GM18951 (cell line): ENCODE results near the gene PTCRA.
"Not testable (repeated sequence)": the region's sequence is repeated elsewhere in the genome, so short reads cannot be mapped to it uniquely, and the experiment has no call there.

Source experiments
- POLR2A ChIP-seq: IDR thresholded peaks from 4 replicates; pipeline ENCODE4 v1.6.1; 2011; ENCODE audit warnings: mild to moderate bottlenecking; ENCODE audit not compliant: insufficient read length, insufficient read depth; ENCODE audit errors: extremely low read depth
- in situ Hi-C: fragments of 300-500 bp; cut with MboI; formaldehyde crosslinking; loops from one replicate; pipeline ENCODE4 v1.12.0; 2022; ENCODE audit warnings: low sequenced_read_pairs, mixed read lengths, inconsistent platforms; ENCODE audit not compliant: unreplicated experiment

Gene PTCRA, protein sequence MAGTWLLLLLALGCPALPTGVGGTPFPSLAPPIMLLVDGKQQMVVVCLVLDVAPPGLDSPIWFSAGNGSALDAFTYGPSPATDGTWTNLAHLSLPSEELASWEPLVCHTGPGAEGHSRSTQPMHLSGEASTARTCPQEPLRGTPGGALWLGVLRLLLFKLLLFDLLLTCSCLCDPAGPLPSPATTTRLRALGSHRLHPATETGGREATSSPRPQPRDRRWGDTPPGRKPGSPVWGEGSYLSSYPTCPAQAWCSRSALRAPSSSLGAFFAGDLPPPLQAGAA

DNA sequence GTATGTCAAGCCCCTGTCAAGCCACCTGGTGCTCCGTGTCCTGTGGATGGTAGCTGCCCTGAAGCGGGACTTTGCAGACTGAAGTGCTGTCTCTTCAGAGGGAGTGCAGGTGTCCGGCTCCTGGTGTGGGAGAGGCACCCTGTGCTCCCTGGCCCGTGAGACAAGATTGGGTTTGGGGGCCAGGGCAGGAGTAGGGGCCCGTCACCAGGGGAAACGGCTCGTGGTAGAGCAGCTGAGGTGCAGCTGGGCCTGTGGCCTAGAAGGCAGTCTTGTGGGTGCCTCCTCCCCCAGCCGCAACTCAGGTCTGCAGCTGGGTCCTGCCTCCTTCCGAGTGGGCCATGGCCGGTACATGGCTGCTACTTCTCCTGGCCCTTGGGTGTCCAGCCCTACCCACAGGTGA lies at the start of gene PTCRA:
TSS of gene PTCRA (plus strand) at position 322 of the 400 bp plus-strand sequence. CDS start at position 339, 17 bp downstream.
- no peak for TF ChIP-seq POLR2A
- in situ Hi-C loops, result no loop called here

DNA sequence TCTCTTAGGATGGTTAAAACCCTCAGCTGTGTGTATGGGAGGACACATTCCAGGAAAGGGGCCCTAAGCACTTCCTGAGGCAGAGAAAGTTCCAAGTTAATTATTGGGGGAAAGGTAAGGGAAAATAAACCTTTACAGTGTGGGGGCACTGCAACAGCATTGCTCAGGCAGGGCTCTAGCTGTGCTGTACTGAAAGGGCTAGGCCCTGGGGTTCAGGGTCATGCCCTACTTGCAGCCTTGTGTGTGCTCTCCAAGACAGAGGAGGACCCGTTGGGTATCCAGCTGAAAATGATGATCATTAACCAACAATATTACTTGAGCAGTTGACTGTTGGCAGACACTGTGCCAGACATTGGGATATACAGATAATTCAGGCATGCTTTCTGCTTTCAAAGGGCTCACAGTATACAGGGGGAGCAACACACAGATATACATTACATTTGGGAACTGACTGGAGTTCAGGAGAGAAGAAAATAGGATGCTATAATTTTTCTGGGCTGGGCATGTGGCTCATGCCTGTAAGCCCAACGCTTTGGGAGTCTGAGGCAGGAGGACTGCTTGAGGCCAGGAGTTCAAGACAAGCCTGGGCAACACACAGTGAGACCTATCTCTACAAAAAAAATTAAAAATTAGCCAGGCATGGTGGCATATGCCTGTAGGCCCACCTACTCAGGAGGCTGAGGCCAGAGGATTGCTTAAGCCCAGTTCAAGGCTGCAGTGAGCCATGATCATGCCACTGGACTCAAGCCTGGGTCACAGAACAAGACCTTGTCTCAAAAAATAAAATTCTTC lies 45.5 kb upstream of the PTCRA start:
- in situ Hi-C loops, result loop anchor here (10.0 kb wide), 1 partner anchor 206 kb away; no protein-coding TSS in a partner anchor
- TF ChIP-seq POLR2A, result no peak

DNA sequence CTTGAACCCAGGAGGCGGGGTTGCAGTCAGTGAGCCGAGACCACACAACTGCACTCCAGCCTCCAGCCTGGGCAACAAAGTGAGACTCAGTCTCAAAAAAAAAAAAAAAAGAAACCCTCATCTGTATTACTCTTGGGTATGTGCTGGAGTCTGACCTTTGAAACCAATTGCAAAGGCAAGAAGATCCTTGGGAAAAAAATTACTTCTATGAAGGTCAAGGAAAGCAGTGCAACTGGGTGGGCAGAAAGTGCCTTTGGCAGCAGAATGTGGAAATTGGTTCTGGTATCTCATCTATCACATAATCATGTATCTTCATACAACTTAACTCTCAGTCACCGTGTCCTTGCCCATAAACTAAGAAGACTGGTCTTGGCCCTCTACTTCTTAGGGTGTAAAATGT lies 44.1 kb upstream of the PTCRA start:
- in situ Hi-C loops, result loop anchor here (10.0 kb wide), 1 partner anchor 207 kb away; no protein-coding TSS in a partner anchor
- no peak for TF ChIP-seq POLR2A

DNA sequence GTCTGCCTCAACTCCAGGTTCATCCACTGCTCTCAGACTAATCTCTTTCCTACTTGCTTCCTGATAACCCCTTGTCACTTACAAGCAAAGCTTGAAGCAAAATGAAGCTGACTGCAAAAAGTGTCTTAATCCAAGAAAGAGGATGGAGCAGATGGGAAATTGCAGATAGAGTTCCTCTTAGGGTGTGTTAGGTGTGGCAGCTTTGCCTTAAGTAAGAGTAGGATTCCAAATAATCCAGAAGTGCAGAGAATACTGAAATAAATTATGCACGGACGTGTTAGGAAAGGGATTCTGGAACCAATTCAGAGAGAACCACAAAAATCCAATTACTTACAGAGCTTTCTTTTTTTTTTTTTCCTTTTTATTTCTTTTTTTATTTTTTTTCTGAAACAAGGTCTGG lies 42.5 kb upstream of the PTCRA start:
- in situ Hi-C loops, result loop anchor here (10.0 kb wide), 1 partner anchor 209 kb away; no protein-coding TSS in a partner anchor
- no peak for TF ChIP-seq POLR2A

DNA sequence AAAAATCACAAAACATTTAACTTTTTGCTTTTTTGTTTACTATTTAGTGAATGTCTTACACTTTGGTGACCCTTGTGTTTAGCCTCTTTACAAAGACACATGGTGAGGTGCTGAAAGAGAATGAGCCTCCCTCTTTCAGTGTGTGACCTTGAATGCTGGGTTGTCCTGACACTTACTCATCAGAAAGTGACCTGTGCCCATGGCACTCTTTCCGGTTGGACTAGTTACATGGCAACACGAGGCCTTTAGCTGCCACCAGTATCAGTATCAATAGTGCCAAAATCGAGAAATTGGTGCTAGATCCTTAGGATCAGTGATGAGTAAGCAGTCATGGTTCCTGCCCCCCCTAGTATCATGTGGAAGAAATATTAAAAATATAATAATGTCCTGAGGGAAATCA lies 38.2 kb upstream of the PTCRA start:
- in situ Hi-C loops, result loop anchor here (10.0 kb wide), 1 partner anchor 213 kb away; no protein-coding TSS in a partner anchor
- TF ChIP-seq POLR2A, result no peak

DNA sequence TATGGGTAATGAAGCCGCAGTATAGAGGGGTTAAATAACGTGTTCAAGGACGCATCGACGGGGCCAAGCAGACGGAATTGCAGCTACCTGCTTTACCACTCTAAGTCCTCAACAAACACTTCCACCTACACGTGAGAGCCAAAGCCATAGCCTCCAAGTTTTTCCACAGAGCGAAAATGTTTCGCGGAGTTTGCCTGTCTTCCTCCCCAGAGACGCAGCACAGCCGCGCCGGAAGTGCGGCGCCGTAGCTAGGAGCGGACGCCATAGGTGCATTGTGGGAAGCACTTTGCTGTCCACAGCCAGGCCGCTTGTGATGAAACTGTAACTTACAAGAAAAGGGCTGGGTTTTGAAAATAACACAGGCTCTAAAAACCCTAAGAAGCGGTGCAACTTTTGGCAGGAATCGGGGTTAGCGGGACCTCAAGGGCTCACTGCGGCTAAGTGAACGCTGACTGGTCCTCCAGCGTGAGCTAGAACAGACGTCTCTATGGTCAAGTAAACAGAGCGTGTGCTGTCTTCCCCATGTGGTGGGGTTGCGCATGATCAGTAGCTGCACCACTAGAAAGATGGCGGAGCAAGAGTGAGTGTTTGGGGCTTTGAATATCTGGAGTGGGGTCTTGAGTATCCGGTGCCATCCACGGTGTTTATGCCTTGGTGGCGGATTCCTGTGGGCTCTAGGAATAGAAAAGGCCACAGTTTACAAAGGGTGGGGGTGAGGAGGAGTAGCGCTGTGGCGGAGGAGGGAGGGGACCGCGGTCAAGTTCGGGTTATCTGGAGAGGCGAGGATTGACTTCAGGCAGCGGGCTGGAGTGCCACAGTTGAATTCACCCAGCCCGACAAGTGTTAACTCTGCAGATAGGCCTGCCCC lies 36.2 kb upstream of the PTCRA start, which contains the start of gene RPL7L1:
TSS of gene RPL7L1 (plus strand) at position 245 of the 868 bp plus-strand sequence. CDS start at position 540, 295 bp downstream.
- in situ Hi-C loops, result loop anchor here (10.0 kb wide), 1 partner anchor 215 kb away; no protein-coding TSS in a partner anchor
- TF ChIP-seq POLR2A, result peak; percentile 77

DNA sequence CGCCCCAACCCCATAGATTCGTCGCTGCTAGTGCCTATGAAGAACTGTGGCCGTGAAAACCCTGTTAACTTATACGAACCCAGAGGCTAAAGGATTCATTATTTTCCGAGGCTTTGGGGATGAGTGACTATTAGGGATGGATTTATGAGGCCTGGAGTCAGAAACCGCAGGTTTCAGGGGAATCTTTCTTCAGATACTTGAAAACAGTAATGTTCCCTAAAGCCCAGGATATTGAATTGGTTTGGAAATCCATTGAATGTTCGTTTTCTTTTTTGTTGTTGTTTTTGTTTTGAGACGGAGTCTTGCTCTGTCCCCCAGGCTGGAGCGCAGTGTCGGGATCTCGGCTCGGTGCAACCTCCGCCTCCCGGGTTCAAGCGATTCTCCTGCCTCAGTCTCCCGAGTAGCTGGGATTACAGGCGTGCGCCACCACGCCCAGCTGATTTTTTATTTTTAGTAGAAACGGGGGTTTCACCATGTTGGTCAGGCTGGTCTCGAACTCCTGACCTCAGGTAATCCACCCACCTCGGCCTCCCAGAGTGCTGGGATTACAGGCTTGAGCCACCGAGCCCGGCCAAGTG lies 35.5 kb upstream of the PTCRA start:
- in situ Hi-C loops, result not testable (repeated sequence)

DNA sequence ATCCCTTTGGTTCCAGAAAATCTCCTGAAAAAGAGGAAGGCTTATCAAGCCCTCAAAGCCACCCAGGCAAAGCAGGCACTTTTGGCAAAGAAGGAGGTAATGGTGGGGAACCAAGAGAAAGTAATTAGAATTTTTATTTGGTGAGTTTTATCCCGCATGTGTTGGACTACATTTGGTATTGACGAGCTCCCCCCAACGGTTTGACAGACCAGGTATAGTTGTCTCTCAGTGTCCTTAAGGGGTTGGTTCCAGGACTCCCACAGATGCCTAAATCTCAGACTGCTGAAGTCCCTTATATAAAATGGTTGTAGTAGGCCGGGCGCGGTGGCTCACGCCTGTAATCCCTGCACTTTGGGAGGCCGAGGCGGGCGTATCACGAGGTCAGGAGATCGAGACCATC lies 35.0 kb upstream of the PTCRA start:
- in situ Hi-C loops, result not testable (repeated sequence)

DNA sequence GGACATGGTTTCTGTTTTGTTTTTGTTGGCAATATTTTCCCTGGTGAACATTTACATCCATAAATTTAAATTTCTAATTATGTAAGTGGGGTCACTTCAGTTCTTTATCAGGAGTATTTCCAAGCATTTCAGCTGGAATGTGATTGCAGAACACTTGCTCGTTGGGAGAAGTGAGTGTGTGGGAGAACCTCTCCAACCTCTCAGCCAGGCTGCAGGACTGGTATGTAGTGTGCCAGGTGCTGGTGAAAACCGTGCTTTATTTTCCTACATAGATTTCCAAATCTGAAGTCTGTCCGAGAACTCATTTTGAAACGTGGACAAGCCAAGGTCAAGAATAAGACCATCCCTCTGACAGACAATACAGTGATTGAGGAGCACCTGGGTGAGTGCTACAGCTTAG lies 30.2 kb upstream of the PTCRA start:
- in situ Hi-C loops, result no loop called here
- no peak for TF ChIP-seq POLR2A

DNA sequence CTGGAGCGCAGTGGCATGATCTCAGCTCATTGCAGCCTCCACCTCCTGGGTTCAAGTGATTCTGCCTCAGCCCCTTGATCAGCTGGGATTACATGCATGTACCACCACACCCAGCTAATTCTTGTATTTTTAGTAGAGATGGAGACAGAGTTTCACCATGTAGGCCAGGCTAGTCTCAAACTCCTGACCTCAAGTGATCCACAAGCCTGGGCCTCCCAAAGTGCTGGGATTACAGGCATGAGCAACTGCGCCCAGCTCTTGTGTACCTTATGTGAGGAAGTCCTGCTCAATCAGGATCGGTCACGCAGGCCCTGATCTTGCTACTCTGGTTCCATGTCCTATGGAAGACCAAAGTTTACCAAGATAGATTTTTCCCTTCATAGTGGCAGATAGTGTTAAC lies 27.7 kb upstream of the PTCRA start:
- in situ Hi-C loops, result not testable (repeated sequence)

DNA sequence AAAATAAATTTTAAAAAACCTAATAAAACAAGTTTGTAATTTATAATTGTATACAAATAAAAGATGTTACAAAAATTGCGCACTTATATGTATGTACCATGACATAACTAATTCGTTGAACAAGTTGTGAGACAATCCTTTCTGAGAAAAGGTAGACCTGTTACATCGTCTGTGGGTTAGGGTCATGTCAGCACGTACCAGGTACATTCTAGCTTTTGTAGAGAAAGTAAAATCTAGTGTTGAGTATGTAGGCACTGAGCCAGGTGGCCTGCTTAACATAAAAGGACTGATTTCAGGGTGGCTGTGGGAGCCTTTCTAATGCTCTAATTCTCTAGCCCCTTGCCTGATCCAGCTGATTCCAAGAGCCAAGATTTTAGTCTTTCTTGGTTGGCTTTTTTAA lies 26.0 kb upstream of the PTCRA start:
- TF ChIP-seq POLR2A, result no peak
- in situ Hi-C loops, result no loop called here

DNA sequence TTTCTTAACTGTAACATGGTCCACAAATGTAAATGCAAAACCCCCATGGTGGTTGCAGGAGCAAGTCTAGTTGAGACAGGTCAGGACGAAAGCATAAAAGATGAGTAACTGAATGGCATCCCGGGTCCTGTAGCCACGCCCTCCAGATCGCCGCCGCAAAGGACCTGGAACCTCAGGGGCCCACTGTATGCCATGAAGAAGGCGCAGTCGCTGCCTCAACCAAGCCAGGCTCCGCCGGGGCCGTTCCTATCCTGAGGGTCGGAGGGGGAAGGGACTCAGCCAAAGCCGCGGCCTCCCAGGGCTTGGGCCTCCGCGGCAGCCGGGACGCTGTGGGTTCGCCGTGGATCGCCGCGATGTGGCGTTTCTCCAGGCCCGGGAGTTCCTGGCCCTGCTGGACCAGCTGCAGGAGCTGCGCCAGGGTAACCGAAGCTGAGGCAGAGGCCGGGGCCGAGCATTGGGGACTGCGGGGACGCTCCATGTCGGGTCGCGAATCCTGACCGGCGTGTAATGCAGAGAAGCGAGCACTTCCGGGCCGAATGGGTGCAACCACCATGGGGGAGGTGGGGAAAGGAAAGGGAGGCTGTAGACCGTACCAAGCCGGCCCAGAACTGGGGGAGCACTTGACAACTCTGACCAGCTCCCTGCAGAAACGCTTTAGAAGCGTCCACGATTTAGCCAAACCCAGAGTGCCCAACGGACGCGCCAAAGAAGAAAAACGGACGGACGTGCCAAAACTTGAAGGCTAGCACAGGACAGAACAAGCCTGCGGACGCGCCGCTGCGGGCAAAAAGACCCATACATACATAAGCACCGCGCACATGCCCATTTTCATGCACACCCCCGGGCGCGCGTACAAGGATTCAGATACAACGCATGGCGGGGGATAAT lies 25.3 kb upstream of the PTCRA start:
- in situ Hi-C loops, result no loop called here
- TF ChIP-seq POLR2A, result peak; percentile 94
